Effector memory CD4-positive, alpha-beta T cell (primary cell): ENCODE measurements around the gene VIPR1.

ENCODE experiments used
- DNase-seq, 3 donors: peaks; one replicate each; pipeline ENCODE4 v3.0.0-alpha.2; 2020
- H3K27ac ChIP-seq: 2 replicates; pipeline ENCODE4 v1.7.0; 2013; ENCODE audit warnings: mild to moderate bottlenecking, low read length, moderate library complexity; ENCODE audit not compliant: insufficient read depth, poor library complexity, severe bottlenecking
- H3K27me3 ChIP-seq: replicated peaks from 2 replicates; pipeline ENCODE4 v1.7.0; 2013; ENCODE audit warnings: mild to moderate bottlenecking, low read length; ENCODE audit not compliant: insufficient read depth, control insufficient read depth, poor library complexity, severe bottlenecking
- H3K36me3 ChIP-seq: 2 replicates; pipeline ENCODE4 v1.7.0; 2013; ENCODE audit warnings: mild to moderate bottlenecking, low read length, moderate library complexity; ENCODE audit not compliant: control insufficient read depth, insufficient read depth
- H3K4me1 ChIP-seq: 2 replicates; pipeline ENCODE4 v1.7.0; 2013; ENCODE audit warnings: low read length, mild to moderate bottlenecking; ENCODE audit not compliant: control insufficient read depth, insufficient read depth, poor library complexity, severe bottlenecking
- H3K4me3 ChIP-seq: 2 replicates; pipeline ENCODE4 v1.7.0; 2013; ENCODE audit warnings: low read length, low read depth, mild to moderate bottlenecking; ENCODE audit not compliant: insufficient read depth, poor library complexity, severe bottlenecking
- H3K9me3 ChIP-seq: 2 replicates; pipeline ENCODE4 v1.7.0; 2013; ENCODE audit warnings: mild to moderate bottlenecking, low read length, moderate library complexity; ENCODE audit not compliant: control insufficient read depth

Gene VIPR1

GRCh38 chr3:42493126-42493797 lies 9.2 kb upstream of the VIPR1 start:
- Histone ChIP-seq H3K27me3 (no peaks in the 10 kb centered on the region), H3K4me3 (no peak overlapping the region), H3K27ac (no peak overlapping the region), H3K4me1 (no peaks in the 10 kb centered on the region), H3K9me3 (no peaks in the 10 kb centered on the region), H3K36me3 (no peaks in the 10 kb centered on the region)
- DNase-seq: no peak

GRCh38 chr3:42493798-42494151 lies 8.7 kb upstream of the VIPR1 start:
- Histone ChIP-seq H3K27ac (no peak overlapping the region), H3K4me3 (no peak overlapping the region), H3K9me3 (no peaks in the 10 kb centered on the region), H3K4me1 (no peaks in the 10 kb centered on the region), H3K36me3 (no peaks in the 10 kb centered on the region), H3K27me3 (no peaks in the 10 kb centered on the region)
- no peak for DNase-seq

GRCh38 chr3:42495393-42495792 lies 7.0 kb upstream of the VIPR1 start:
- Histone ChIP-seq H3K4me3 (no peak overlapping the region), H3K4me1 (no peaks in the 10 kb centered on the region), H3K27me3 (no peaks in the 10 kb centered on the region), H3K36me3 (no peaks in the 10 kb centered on the region), H3K27ac (no peak overlapping the region), H3K9me3 (no peaks in the 10 kb centered on the region)
- no peak for DNase-seq

GRCh38 chr3:42497009-42497731 lies 5.3 kb upstream of the VIPR1 start:
- Histone ChIP-seq H3K27me3 (no peaks in the 10 kb centered on the region), H3K4me1 (peaks cover 10% of the 10 kb centered on the region), H3K4me3 (no peak overlapping the region), H3K36me3 (no peaks in the 10 kb centered on the region), H3K9me3 (no peaks in the 10 kb centered on the region), H3K27ac (no peak overlapping the region)
- DNase-seq: no peak

- H3K4me1 ChIP-seq: peaks cover 12% of the 10 kb centered on the region
- H3K27ac ChIP-seq: no peak overlapping the region
- no peaks in the 10 kb centered on the region for H3K36me3 ChIP-seq
- no peak overlapping the region for H3K4me3 ChIP-seq
- no peaks in the 10 kb centered on the region for H3K27me3 ChIP-seq
- H3K9me3 ChIP-seq: no peaks in the 10 kb centered on the region
- no peak for DNase-seq
Observed at GRCh38 chr3:42498034-42498433, 4.4 kb upstream of the VIPR1 start.

- no peaks in the 10 kb centered on the region for H3K36me3 ChIP-seq
- no peaks in the 10 kb centered on the region for H3K9me3 ChIP-seq
- no peak overlapping the region for H3K27ac ChIP-seq
- peaks cover 21% of the 10 kb centered on the region for H3K4me1 ChIP-seq
- DNase-seq: no peak
- H3K27me3 ChIP-seq: no peaks in the 10 kb centered on the region
- H3K4me3 ChIP-seq: no peak overlapping the region
Observed at GRCh38 chr3:42498791-42499477, 3.5 kb upstream of the VIPR1 start.

- H3K9me3 ChIP-seq: no peaks in the 10 kb centered on the region
- H3K4me3 ChIP-seq: no peak overlapping the region
- H3K27me3 ChIP-seq: no peaks in the 10 kb centered on the region
- no peak for DNase-seq
- no peaks in the 10 kb centered on the region for H3K36me3 ChIP-seq
- H3K27ac ChIP-seq: no peak overlapping the region
- peaks cover 22% of the 10 kb centered on the region for H3K4me1 ChIP-seq
Observed at GRCh38 chr3:42499478-42499871, 3.0 kb upstream of the VIPR1 start.

GRCh38 chr3:42500091-42500490 lies 2.4 kb upstream of the VIPR1 start:
- peaks cover 22% of the 10 kb centered on the region for H3K4me1 ChIP-seq
- H3K27ac ChIP-seq: no peak overlapping the region
- no peaks in the 10 kb centered on the region for H3K9me3 ChIP-seq
- no peak for DNase-seq
- no peaks in the 10 kb centered on the region for H3K27me3 ChIP-seq
- no peaks in the 10 kb centered on the region for H3K36me3 ChIP-seq
- H3K4me3 ChIP-seq: no peak overlapping the region

- Histone ChIP-seq H3K36me3 (no peaks in the 10 kb centered on the region), H3K4me1 (peaks cover 22% of the 10 kb centered on the region), H3K9me3 (no peaks in the 10 kb centered on the region), H3K4me3 (no peak overlapping the region), H3K27ac (no peak overlapping the region), H3K27me3 (no peaks in the 10 kb centered on the region)
- no peak for DNase-seq
Observed at GRCh38 chr3:42500909-42501308, 1.5 kb upstream of the VIPR1 start.

- H3K27me3 ChIP-seq: no peaks in the 10 kb centered on the region
- no peak for DNase-seq
- peaks cover 22% of the 10 kb centered on the region for H3K4me1 ChIP-seq
- peak overlapping the region; percentile 80 for H3K4me3 ChIP-seq
- H3K9me3 ChIP-seq: no peaks in the 10 kb centered on the region
- H3K27ac ChIP-seq: no peak overlapping the region
- H3K36me3 ChIP-seq: no peaks in the 10 kb centered on the region
Observed at GRCh38 chr3:42501321-42501680, 1.1 kb upstream of the VIPR1 start.
